GM21576 (cell line): Measurements from ENCODE around the gene TIMM22.
"Not testable (repeated sequence)": the region's sequence is repeated elsewhere in the genome, so short reads cannot be mapped to it uniquely, and the experiment has no call there.

Experiments
- ATAC-seq: cut with Tn5 transposase; IDR thresholded peaks from one replicate; pipeline ENCODE4 v1.9.1; 2021; ENCODE audit warnings: mild to moderate bottlenecking, moderate library complexity; ENCODE audit not compliant: unreplicated experiment

Gene TIMM22

DNA sequence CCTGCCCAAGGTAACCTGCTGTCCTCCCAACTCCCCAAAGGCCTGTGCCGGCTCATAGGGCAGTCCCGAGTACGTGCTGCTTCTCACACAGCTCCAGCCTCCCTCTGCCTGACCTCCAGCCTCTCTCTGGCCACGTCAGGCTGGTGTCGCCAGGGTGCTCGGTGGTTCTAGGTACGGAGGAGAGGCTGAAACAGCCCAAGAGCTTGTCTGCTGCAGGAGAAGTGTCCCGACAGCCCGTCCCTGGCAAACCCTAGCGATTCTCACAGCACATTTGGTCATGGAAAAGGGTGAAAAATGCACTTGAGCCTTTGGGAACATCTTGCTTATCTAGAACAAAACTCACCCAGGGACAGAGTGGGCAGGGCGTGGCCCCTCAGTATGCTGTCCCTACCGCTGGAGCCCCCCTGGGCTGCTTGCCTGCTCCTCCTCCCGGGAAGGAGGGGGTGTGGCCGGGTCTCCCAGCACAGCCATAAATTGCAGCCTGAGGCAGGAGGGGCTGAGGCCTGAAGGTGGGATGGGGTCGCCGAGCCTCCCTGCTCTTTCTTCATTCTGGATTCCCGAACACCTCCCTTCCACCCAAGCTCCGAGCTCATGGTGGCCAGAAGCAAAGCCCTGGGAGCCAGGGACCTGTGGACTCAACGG is 40.4 kb downstream of the TIMM22 start:
- no peak for ATAC-seq

- ATAC-seq: no peak
These were observed 41.7 kb downstream of the TIMM22 start for GRCh38 chr17:1038459-1039122.

DNA sequence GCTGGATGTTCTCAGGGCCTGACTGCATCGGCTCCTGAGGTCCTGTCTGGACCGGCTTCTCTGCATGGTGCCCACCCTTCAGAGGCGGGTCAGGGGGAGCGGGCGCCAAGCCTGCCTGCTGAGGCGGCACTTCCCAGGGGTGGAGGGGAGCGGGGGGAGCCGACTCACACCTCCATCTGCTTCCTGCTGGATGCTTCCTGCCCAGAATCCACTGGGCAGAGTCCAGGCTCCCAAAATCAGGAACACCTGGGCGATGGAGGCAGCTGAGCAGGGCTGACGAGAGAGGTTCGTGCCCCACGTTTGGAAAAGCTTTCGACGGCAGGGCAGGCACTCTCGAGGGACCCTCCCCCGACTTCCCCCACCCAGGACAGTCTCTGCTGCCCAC is 42.2 kb downstream of the TIMM22 start:
- no peak for ATAC-seq

DNA sequence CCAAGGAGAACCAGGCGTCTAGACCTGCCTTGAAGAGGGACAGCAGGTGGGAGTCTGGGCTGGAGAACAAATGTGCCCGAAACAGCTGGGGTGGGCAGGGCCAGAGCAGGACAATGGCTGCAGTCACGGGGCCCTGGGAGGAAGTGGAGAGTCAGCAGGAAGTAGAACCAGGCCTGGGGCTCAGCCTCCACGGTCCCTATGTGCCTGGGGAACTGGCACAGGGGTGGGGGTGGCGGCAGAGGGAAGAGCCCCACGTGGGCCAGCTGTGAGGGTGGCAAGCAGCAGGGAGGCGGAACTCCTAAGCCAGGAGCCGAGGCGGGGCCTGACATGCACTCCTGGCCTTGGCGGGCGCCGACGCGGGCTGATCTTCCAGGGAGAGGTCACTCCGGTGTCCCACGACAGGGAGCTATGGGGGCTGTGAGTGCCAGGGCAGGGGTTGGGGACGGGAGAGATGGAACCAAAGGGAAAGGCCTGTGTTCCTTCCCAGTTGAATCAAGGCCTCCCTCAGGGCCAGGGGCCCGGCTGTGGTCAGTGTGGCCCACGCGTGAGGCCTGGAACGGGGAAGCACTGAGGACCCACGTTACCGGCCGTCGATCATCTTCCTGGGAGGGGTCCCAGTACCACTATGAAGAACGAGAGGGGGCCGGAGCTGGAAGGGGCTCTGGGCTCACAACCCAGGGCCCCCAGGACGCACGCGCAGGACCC is 42.7 kb downstream of the TIMM22 start:
- no peak for ATAC-seq

DNA sequence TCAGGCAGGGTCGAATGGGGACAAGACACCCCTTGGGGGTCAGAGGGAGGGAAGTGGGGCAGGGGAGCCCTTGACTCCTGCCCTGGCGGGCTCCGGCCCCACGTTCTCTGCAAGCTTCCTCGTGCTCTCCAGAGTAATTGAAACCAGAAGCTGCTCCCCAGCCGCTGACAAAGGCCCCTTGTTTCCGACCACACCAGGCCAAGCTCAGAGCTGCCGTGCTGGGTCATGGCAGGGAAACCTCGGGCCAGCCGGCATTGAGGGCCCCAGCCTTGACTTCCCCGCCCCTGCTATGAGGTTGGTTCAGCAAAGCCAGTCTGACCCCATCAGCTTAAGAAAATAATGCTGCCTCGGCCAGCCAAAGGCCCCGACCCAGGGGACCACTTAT is 43.3 kb downstream of the TIMM22 start:
- no peak for ATAC-seq

DNA sequence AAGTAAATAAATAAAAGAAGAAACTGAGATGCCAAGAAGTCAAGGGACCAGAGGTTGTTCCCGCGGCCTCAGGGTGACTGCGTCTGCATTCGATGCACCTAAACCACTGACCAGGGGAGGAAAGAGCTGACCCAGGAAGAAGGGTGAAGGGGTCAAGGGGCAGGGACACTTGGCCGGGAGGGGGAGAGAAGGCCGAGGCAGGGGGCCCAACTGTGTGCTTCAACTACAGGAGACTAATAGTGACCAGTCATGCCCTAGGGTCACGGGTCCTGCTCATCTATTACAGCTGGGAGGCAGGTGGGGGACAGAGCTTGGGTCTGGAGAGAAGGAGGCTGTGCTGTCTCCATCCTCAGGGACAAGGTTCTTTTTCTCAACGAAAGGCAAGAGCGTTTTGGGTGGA is 44.8 kb downstream of the TIMM22 start:
- no peak for ATAC-seq

GRCh38 chr17:1042486-1042885 is 45.6 kb downstream of the TIMM22 start:
- no peak for ATAC-seq

GRCh38 chr17:1043601-1044251 is 46.8 kb downstream of the TIMM22 start:
- ATAC-seq: no peak

DNA sequence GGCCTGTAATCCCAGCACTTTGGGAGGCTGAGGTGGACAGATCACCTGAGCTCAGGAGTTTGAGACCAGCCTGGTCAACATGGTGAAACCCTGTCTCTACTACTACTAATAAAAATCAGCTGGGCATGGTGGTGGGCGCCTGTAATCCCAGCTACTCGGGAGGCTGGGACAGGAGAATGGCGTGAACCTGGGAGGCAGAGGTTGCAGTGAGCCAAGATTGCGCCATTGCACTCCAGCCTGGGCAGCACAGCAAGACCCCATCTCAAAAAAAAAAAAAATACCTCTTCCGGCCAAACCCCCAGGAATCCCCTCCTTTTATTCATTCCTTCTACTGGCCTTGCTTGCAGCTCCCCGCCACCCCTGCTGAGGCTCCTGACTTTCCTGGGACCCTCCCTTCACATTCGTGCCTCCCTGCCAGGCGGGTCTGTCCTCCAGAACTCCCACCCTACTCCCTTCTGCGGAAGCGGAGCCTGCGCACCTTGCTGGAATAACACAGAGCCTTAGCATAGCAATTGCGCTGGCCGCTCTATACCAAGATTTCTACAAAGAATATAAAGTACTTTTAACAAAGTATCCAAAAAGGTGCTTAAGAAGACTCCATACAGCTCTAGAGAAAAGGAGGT is 47.6 kb downstream of the TIMM22 start:
- ATAC-seq: not testable (repeated sequence)

DNA sequence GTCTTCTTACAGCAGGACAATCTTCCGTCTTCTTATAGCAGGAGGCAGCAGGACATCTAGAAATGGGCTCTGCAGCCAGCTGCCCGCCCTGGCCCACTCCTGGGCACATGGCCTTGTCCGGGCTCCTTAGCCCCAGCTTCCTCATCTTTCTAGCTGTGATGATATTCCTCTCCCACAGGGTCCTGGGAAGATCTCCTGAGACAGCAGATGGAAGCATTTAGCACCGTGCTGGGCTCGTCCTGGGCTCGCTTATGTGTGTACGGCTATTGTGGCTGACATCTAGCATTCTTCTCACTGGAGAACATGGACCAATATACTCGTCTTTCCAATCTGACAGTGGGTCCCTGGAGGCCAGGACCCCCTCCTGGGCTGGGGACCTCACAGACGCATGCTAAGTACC is 48.5 kb downstream of the TIMM22 start:
- no peak for ATAC-seq

DNA sequence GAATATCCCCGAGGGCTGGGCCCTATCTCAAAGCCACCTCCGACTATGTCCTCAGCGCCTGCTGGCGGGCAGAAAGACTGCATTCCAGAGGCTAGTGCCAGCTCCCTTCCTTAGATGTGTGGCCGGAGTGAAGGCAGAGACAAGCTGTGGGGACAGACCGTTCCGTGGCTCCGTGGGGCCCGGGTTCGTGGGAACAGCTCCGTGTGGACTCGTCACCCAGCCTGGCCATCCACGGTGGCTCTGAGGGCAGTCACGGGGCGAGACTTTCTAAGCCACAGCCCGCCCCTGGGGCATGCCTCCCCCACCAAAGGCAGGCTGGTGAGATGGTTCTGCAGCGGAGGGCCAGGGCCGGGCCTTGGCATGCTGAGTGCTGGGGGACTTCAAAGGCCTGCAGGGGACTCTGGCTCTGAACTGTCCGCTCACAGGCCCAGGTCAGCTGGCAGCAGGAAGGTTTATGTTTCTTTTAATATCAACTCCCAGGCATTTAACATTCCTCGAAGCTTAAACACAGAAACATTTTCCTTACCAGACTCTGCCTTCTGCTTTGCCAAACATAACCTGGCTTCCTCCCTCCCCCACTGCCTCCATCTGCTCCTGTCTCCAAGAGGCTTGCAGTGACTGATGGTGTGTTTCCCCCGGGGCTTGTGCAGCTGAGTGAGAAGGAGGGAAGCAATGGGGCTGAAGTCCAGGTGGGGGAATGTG is 50.4 kb downstream of the TIMM22 start:
- ATAC-seq: no peak

DNA sequence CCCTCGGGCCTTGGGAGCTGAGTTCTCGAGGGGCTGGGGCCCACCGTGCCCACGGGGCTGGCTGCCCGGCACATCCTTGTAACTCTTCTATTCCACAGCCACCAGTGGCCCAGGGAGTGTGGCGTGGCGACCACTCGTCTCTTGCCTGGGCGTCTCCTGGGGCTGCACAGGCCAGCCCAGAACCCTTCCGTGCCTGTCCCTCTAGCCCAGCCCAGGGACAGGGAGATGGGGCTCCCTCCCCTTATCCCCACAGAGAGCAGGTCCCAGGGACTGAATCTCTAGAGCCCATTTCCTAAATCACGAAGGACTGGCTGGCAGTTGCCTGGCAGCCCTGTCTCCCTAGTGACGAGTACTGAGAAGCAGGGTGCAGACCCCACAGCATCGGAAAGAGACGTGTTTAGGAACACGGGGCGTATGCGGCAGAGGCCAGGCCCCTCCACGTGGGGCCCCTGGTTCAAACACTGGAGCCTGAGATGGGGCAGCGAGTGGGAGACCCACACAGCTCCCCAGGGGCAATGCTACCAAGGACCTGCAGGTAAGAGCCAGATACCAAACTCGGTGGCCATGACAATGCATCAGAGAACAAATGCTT is 51.0 kb downstream of the TIMM22 start:
- no peak for ATAC-seq

GRCh38 chr17:1048516-1049115 is 51.7 kb downstream of the TIMM22 start:
- not testable (repeated sequence) for ATAC-seq

GRCh38 chr17:1049446-1050225 is 52.7 kb downstream of the TIMM22 start:
- no peak for ATAC-seq

DNA sequence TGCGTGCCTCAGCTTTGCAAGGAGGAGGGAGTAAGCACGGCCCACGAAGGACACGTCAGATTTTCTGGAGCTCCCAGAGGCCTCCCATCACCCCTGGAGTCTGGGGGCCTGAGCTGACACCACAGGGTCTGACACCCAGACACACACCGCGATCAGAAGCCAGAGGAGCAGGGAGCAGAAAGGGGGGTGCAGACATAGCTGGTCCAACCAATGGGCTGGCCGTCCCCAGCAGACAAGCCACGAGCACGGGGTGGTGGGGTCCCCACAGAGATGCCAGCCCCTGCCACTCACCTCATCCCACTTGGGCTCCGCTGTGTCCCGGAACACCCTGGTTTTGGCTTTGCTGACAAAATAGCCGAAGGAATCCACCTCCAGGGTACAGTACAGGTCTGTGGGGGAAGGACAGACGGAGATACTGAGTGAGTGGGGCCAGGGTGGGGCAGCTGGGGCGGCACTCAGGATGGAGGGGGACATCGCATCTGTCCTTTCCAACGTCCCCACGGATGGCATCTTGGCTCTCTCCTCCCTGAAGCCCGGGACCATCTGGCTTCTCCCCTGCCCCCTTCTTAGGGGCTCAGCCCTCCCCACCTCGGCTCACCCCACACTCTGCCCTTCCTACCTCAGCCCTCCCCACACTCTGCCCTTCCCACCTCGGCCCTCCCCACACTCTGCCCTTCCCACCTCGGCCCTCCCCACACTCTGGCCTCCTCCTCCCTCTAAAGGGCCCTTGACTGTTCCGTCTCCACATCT is 53.5 kb downstream of the TIMM22 start:
- no peak for ATAC-seq

DNA sequence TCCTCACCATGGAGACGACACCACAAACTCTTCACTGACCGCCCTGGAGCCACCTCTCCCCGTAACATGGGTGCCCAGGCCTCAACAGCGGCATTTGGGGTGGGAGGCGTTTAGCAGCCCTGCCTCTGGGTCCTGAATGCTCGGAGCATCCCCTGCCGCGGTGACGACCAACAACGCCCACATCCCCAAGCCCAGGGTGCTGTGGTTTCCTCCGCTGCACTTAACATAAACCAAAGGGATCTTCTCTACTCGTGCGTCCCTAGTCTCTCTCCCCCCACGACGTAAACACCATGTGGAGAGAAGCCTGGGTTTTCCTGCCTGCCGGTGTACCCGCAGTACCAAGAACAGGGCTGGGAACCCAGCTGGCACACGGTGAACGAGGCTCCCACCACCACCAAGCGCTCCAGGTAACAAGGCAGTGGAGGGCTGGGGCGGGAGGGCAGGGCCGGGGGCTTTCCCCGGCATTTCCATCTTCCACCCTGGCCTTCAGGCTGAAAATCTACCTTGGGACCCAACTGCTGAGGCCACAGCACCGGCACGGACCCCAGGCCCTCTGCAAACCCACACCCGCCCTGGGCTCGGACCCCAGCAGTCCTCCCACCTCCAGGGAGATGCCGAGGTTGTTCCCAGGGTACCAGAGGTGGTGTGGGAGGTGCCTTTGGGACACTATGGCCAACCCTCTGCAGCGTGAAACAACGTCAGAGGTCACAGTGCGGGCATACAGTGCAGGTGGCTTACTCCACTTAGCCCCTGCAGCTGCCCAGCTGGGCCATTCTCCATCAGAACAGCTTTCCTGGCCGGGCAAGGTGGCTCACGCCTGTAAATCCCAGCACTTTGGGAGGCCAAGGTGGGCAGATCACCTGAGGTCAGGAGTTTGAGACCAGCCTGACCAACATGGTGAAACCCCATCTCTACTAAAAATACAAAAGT is 54.3 kb downstream of the TIMM22 start:
- ATAC-seq: no peak
